Activated CD4-positive, CD25-positive, alpha-beta regulatory T cell treated with anti-CD3 and anti-CD28 coated beads, Interleukin-2, amount 50 U/mL, for 72 hours (primary cell): Measurements from ENCODE around the gene ZCCHC2.
A peak's percentile ranks its signal among the peaks of the same experiment; 100 is the strongest.

ENCODE experiments used
- DNase-seq: peaks from one replicate; pipeline ENCODE4 v3.0.0; 2021

ZCCHC2 gene

GRCh38 chr18:62522504-62523254 is at the start of gene ZCCHC2:
Gene ZCCHC2, plus strand, starts transcription at chr18:62523025. Its CDS starts 400 bp downstream, at chr18:62523425.
- peak; percentile 100 for DNase-seq

DNA sequence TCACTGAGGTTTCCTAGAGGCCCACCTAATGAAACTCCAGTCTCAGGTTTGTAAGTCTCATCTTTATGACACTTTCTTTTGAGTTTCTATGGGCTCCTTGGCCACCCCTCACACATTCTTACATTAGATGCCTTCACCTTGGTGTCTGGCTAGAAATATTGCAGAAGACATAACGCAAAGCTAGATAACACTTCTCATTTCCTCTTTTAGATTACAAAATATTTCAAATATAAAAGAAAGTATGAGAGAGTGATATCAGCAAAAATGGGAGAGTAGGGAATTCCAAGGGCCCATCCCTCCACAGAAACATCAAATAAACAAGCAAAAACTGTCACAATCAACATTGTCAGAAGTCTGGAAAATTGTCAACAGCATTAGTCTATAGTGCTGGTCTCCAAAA is 43.3 kb upstream of the ZCCHC2 start:
- DNase-seq, result no peak

DNA sequence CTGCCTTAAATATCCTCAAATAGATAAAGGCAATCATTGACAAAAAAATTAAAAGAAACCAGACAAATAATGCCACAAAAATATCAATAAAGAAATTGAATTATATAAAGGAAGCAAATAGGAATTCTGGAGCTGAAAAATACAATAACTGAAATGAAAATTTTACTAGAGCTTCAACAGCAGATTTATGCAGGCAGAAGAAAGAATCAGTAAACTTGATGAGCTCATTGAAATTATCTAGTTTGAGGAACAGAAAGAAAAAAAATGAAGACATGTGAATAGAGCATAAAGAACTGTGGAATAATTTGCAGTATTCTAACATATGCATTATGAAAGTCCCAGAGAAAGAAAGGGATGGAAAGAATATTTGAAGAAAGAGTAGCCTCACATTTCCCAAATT is 41.9 kb upstream of the ZCCHC2 start:
- no peak for DNase-seq

DNA sequence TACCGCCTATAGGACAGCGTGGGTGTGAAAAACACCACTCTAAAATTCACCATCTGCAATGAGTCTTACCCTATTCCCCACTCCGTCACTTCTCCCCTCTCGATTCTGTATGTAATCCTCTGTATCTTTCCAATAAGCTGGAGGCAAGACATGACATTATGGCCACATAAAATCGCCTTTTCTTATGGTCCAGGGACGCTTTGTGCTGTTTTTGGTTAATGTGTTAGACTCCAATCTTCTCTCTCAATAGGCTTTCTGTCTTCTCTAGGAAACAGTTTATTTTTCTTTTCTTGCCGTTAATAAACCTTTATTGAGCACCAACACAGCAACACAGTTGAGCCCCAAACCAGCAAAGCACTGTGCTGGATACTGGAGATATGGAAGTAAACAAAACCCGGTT is 37.9 kb upstream of the ZCCHC2 start:
- DNase-seq, result no peak

DNA sequence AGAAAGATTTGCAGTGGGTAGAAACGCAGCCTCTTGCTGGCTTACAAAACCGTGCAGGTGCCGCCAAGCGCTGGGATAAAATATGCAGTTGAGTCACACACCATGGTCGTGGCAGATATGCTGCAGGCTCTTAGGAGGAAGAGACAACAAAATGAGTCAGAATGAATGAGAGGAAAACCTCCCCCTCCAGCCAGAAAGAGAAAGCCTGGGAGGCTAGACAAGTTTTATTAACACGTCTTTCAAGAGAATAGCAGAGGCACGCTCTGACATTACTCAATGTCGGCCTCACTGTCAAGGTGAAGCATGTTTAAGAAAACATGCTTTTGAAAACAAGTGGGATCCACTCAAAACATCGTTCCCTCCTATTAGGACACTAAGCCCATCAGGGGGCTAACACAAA is 37.1 kb upstream of the ZCCHC2 start:
- no peak for DNase-seq

GRCh38 chr18:62486290-62486964 is 36.4 kb upstream of the ZCCHC2 start:
- DNase-seq, result no peak

DNA sequence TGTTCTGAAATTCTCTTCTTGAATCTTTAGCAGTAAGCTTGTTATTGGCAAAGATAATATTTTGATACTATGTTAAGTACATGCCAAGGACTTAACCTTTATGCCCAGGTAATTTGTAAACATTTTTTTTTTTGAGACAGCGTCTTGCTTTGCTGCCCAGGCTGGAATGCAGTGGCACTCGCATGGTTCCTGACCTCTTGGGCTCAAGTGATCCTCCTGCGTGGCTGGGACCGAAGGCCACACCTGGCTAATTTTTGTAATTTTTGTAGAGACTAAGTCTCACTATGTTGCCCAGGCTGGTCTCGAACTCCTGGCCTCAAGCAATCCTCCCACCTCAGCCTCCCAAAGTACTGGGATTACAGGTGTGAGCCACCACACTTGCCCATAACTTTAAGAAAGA is 35.7 kb upstream of the ZCCHC2 start:
- no peak for DNase-seq

DNA sequence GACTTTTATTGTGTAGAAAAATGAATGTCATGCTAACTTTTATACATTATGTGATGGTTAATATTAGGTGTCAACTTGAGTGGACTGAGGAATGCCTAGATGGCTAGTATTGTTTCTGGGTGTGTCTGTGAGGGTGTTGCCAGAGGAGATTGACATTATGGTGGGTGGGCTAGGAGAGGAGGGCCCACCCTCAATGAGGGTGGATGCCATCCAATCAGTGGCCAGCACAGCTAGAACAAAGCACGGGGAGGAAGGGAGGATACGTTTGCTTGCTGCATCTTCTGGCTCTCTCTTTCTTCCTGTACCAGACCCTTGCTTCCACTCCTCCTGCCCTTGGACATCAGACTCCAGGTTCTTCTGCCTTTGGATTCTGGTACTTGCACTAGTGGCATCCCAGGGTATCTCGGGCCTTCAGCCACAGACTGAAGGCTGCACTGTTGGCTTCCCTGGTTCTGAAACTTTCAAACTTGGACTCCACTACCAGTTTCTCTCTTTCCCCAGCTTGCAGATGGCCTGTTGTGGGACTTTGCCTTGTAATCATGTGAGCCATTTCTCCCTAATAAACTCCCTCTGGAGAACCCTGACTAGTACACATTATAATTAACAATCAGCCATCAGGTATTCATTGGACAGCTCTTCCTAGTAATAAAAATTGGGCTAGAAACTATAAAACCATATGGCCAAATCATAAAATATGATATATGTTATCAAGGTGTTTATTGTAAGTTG is 31.7 kb upstream of the ZCCHC2 start:
- no peak for DNase-seq

DNA sequence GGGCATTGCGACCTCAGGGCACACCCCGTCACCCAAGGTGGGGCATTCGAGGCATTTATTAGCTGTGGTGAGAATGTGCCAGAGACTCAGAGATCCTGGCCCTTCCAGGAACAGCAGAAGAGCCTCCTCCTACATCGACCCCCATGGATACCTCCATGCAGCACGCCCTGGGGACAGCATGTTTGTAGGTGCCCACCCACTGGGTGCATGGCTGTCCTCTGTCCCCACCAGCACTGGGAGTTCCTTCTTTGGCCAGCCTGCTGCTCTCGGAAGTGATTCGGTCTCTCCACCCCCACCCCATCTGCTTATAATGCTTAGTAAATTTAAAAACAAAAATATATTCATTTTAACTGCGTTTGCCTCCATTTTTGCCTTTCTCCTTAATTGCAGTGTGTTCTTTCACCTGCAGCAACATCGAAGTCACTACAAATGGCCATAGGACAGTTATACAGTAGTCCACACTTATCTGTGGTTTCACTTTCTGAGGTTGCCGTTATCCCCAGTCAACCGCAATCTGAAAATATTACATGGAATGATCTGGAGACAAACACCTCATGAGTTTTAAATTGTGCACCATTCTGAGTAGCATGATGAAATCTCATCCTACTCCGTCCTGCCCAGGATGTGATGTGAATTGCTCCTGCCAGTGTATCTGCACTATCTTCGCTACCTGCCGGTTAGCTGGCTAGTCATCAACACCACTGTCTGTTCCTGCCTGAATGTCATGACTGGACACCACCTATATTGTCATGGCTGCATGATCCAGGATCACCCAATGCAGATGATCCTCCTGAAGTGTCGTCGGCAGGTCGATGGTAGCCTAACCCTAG is 29.6 kb upstream of the ZCCHC2 start:
- no peak for DNase-seq

GRCh38 chr18:62494764-62495163 is 28.1 kb upstream of the ZCCHC2 start:
- DNase-seq, result no peak

- no peak for DNase-seq
Measured at GRCh38 chr18:62496262-62496661, 26.6 kb upstream of the ZCCHC2 start.

- DNase-seq, result no peak
Measured at GRCh38 chr18:62497190-62497772, 25.5 kb upstream of the ZCCHC2 start.

- DNase-seq, result no peak
Measured at GRCh38 chr18:62498616-62499262, 24.1 kb upstream of the ZCCHC2 start.

GRCh38 chr18:62499263-62499650 is 23.6 kb upstream of the ZCCHC2 start:
- DNase-seq, result no peak

- DNase-seq, result no peak
Measured at GRCh38 chr18:62500174-62500573, 22.7 kb upstream of the ZCCHC2 start.

GRCh38 chr18:62500966-62501591 is 21.7 kb upstream of the ZCCHC2 start:
- DNase-seq, result no peak

DNA sequence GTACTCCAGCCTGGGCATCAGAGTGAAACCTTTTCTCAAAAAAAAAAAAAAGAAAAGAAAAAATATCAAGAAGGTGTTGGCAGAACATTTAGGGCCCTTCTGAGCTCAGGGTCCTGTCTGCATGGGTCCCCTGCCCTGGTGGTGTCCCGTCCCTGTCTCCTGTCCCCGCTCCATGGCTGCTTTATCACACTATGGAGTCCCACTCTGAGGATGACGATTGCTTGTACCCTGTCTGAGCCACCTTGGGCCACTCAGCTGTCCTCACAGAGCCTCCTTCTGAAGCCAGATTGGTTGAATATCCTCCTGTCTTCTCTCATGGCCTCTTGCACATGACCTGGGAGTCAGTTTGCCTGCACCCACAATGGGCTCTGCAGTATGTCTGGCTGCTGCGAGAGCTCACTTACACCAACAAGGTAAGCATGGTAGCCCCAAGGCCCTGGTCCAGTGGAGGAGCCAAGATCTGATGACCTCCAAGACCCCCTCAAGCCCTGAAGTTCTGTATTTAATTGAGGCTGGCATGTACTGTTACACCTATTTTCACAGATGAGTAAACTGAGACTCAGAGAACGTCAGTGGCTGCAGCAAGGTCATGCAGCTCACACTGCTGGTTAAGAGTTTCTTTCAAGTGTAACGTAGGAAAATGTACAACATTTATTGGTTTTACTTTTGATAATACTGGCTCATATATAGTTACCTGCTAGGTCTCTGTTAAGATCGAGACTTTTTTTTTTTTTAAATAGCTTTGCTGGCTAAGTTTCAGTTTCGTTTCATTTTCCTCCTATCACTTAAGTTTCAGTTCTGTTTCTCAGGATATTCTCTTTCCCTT is 16.9 kb upstream of the ZCCHC2 start:
- peak; percentile 44 for DNase-seq

DNA sequence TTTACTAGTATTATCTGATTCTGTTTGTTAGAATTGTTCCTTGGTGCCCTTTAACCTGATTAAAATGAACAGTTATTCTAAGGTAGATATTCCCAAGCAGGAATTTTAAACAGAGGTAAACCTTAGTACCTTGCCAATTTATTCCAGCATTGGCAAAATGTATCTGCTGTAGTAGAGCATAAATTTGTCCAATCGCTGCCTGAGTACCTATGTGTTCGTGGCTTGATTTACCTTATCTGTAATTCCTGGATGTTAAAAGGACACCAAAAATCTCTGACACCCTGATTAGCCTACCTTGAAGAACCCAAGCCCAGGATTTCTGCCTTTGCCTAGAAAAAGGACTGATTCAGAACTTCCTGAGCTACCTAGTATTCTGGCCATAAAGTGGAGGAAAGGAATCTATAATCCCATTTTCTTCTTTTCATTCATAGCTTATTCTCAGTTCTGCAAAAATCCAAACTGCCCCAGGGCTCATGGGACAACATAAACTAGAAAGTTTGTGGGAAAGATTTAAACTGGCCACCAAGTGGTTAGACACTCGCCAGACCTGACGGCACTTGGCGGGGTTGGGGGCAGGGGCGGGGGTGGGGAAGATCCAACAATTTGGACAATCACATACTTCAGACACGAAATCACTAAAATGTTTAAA is 16.2 kb upstream of the ZCCHC2 start:
- no peak for DNase-seq

- DNase-seq, result no peak
Measured at GRCh38 chr18:62509779-62510178, 13.0 kb upstream of the ZCCHC2 start.

DNA sequence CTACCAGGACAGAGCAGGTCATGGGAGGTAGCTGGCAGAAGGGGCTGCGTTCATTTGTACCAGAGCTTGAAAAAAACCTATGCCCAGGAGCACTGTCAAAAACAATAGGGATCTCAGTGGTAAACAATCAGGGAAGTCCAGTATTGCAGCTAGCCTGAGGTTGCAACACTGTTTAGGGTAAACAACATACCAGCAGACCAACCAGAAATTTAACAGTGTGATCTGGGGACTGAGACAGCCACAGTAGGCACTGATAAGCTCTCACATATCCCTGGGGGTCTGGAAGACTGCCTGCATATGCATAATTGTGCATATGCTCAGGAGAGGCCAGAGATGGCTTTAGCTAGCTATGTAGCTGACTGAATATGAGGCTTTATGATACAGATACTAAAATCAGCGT is 12.0 kb upstream of the ZCCHC2 start:
- no peak for DNase-seq
